GM18870 (cell line): ENCODE data around the gene EPN3.

Source experiments
- ATAC-seq: cut with Tn5 transposase; IDR thresholded peaks from one replicate; pipeline ENCODE4 v1.9.1; 2021; ENCODE audit warnings: moderate library complexity; ENCODE audit not compliant: unreplicated experiment

The EPN3 gene

GRCh38 chr17:50533720-50534148, 1.2 kb downstream of the EPN3 start:
- no peak for ATAC-seq

GRCh38 chr17:50534222-50534978, 1.9 kb downstream of the EPN3 start:
- ATAC-seq: no peak

- ATAC-seq: no peak
These were observed 2.4 kb downstream of the EPN3 start for GRCh38 chr17:50534979-50535326.

- no peak for ATAC-seq
These were observed 2.9 kb downstream of the EPN3 start for GRCh38 chr17:50535407-50535806.

GRCh38 chr17:50536683-50537646, 4.4 kb downstream of the EPN3 start:
- ATAC-seq: no peak

- no peak for ATAC-seq
These were observed 5.4 kb downstream of the EPN3 start for GRCh38 chr17:50537721-50538548.

GRCh38 chr17:50538549-50539410, 6.2 kb downstream of the EPN3 start:
- no peak for ATAC-seq

- ATAC-seq: no peak
These were observed 7.4 kb downstream of the EPN3 start for GRCh38 chr17:50539762-50540559.

GRCh38 chr17:50540560-50541401, 8.2 kb downstream of the EPN3 start:
- no peak for ATAC-seq

- ATAC-seq: no peak
These were observed 8.8 kb downstream of the EPN3 start for GRCh38 chr17:50541402-50541715.

- peak; percentile 43 for ATAC-seq
These were observed 9.5 kb downstream of the EPN3 start for GRCh38 chr17:50541716-50542688.

- ATAC-seq: no peak
These were observed 10.6 kb downstream of the EPN3 start for GRCh38 chr17:50542795-50543774.

- no peak for ATAC-seq
These were observed 12.0 kb downstream of the EPN3 start for GRCh38 chr17:50544516-50544915.

- ATAC-seq: no peak
These were observed 12.8 kb downstream of the EPN3 start for GRCh38 chr17:50545311-50545710.

GRCh38 chr17:50546701-50547034, 14.1 kb downstream of the EPN3 start:
- no peak for ATAC-seq

- ATAC-seq: peak; percentile 44
These were observed 14.7 kb downstream of the EPN3 start, which contains the start of gene SPATA20 for GRCh38 chr17:50547035-50547735. SPATA20 (plus strand) TSS chr17:50547174; CDS start chr17:50547209, 35 bp downstream.
